Left ventricle myocardium superior (tissue), 1 donor: ENCODE measurements around the gene REXO1. TPM values are rescaled to one million over a fixed set of nuclear protein-coding genes. Genes with fewer than 3 reads are reported as not detected.
"Not testable (repeated sequence)": the region's sequence is repeated elsewhere in the genome, so short reads cannot be mapped to it uniquely, and the experiment has no call there.

Experiments
- ATAC-seq: fragments of 200-7000 bp; cut with Tn5 transposase; one replicate; pipeline ENCODE4 v1.9.1; 2020; ENCODE audit warnings: mild to moderate bottlenecking, moderate library complexity
- DNase-seq: peaks from one replicate; pipeline ENCODE4 v3.0.0-alpha.2; 2020
- intact Hi-C: fragments of 100-400 bp; cut with micrococcal nuclease; formaldehyde crosslinking; loops from one replicate; pipeline ENCODE4 v1.11.0; 2022
- total RNA-seq: library from RNA; stranded (reverse); fragmentation: NEBNext Ultra II Directional; extraction: Animal tissue kit (Norgen Biotek cat#: 25700); gene quantifications from one replicate; pipeline ENCODE4 v1.2.1, GENCODE V29; 2021
- donor health status: DM: no; HTN: yes; CAD: no; lungs with severe emphysema.

REXO1 gene
- total RNA-seq, 1 donor from 2014 or later, result 16.0 TPM

DNA sequence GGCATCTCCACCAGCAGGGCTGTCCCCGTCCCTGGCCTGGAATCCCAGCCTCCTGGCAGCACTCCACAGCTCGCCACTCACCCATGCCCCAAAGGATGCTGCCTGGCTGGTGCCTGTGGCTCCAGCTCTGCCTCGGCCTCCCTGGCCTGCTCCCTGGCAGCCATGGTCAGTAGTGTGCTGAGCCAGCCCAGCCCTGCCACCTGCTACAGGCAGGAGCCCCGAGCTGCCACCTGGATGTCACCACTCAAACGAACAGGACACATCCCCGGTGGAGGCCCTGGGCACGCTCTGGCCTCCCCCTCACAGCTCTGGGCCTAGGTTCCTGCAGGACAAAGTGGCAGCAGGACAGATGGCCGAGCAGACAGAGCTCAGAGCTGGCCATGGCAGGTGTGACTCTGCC lies 30.3 kb upstream of the REXO1 start:
- ATAC-seq, intact Hi-C loops, DNase-seq: not testable (repeated sequence)

DNA sequence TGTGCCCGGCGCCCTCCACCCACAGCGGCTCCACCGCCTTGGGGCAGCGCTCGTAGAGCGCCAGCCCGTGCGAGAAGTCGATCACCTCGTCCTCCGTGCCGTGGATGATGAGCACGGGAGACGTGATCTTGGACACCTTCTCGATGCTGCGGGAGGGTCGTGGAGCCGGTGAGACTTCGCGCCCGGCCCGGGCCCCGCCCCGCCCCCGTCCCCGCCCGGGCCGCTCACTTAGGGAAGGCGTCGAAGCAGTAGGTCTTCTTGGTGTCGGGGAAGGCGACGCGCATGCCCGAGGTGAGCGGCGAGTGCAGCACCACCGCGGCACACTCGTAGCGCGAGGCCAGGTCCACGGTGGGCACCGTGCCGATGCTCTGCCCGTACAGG lies 29.0 kb upstream of the REXO1 start:
- ATAC-seq, DNase-seq, intact Hi-C loops: not testable (repeated sequence)

DNA sequence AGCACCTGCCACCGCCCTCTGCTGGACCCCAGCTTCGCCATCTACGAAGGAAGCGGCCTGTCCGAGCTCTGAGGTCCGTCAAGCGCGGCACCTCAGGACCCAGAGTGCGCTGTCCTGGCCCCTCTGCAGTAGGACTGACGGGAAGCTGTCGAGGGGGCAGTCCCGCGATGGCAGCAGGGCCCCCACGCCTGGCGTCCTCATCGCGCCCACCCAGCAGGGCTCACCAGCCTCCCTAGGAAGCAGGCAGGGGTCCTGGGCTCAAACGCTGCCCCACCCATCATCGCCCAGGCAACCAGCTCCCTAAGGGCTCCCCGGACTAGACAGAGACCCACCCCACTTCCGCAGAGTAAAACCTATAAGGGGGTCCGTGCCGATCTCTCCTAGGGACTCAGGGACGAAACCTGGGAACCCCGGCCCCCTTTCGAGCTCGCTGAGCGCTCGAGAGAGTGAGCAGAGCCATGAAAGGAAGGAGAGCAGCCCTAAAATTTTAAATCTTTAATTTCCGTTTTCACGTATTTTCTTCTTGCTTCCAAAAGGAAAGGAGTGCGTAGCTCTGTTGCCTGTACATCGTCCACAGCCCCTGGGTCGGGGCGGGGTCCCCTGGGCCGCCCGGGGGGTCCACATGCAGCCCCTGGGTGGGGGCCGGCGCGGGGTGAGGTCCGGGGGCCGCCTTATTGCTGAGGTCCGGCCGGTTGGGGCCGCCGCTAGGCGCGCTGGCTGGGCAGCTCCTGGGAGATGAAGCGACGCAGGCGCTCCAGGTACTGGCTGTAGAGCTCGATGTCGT lies 28.4 kb upstream of the REXO1 start:
- ATAC-seq (peak; percentile 9), DNase-seq (peak; percentile 41)
- intact Hi-C loops, result not testable (repeated sequence)

DNA sequence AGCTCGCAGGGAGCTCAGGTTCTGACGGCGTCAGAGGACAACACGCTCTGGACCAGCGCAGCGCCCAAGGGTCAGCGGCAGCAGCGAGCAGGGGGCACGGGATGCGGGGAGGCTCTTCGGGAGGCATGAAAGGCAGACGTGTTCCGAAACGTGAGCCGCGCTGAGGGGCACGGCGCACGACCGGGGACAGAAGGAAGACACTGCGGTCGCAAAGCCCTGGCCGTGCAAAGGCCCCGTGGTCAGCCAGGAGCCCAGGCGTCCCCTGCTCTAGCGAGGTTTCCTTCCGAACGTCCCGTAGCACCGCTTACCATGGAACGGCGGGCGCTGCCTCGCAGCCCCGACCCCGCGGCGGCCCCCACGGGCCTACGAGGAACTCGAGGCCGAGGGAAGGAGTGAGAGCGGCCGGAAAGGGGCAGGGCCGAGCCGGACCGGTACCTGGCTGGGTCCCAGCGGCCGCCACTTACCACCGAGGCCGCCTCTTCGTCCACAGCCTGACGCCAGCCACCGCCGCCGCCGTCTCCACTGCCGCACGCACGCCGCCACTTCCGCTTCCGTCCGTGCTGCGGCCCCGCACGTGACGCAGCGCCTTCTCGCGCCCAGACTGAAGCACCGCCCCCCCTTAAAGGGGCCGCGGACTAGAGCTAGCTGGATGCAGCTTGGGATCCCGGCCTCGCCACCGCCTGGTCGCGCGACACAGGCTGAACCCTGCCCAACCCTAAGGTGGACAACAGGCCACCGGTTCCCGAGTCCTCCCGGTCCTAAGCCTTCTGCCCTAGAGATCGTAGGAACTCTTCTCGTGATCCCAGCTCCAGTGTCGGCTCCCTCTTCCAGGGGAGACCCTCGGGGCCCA lies 27.6 kb upstream of the REXO1 start:
- ATAC-seq (peak; percentile 94), DNase-seq (peak; percentile 96)
- intact Hi-C loops, result no loop called here

DNA sequence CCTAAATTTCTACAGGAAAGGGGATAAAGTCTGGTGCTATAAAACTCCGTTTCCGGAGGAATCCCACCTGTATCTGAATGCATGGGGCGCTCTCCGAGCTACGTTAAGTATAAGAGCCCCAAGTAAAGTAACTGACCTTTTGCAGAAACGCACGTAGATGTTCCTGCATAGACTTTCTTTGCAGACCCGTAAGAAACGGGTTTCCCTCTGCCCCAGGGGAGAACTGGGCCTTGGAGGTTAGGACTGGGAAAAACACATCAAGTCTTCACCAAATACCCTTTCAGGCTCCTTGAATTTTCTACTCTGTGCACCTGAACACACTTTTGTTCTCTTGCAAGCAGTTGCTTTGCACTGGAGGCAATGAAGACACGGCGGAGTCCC lies 27.0 kb upstream of the REXO1 start:
- intact Hi-C loops, ATAC-seq, DNase-seq: not testable (repeated sequence)

GRCh38 chr19:1874554-1875185 lies 26.4 kb upstream of the REXO1 start:
- ATAC-seq (no peak), DNase-seq (peak; percentile 19)
- intact Hi-C loops, result no loop called here

- ATAC-seq (peak; percentile 45), DNase-seq (peak; percentile 77)
- intact Hi-C loops, result no loop called here
These were observed 25.5 kb upstream of the REXO1 start for GRCh38 chr19:1873524-1874473.

DNA sequence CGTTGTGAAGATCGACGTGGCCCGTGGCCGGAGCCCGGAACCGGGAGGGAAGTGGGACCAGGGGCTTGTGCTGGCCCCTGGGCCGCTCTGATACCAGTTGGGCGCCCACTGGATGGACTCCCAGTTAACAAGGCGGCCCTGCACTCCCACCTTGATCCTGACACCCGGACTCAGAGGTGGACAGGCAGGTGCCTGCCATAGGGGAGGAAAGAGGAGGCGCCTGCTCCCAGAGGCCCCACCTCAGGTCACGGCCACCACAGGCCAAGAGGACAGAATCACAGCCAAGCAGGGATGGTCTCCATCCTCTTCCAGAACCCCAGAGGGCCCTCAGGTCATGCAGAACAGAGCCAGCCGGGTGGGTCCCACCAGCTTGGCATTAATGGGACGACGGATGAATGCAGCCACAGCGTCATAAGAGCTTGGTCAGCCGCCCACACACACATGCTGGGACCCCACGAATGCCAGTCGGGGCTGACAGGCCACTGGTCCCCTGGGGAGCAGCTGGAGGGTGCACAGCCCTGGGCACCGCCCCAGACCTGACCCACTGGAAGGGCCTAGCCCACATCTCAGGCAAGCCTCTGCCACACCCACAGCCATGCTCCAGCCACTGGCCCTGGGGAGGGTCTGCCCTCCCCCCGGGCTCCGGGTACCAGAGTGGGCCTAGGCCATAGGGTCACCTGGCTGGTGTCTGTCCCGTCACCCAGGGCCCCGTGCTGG lies 24.7 kb upstream of the REXO1 start:
- DNase-seq, result no peak
- intact Hi-C loops, result no loop called here
- no peak for ATAC-seq

DNA sequence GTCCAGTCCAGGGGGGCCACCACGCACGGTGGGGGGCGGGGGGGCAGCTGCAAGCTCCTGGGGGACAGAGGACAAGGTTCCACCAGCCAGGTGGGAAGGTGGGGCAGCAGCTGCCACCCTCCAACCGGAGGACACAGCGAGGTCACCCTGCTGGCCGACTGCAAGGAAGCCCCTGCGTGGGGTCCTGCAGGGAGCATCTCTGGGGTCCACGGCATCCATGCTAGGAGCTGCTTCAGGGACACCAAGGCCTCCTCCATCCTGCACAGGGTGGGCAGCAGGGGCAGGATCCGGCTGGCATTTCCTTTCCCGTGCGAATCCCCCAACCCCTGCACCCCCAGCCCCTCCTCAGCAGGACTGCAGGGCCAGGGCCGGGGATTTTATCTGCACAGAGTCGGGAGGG lies 23.3 kb upstream of the REXO1 start:
- intact Hi-C loops, result no loop called here
- ATAC-seq, result no peak

GRCh38 chr19:1871140-1871597 lies 22.9 kb upstream of the REXO1 start:
- no peak for ATAC-seq
- no peak for DNase-seq
- intact Hi-C loops, result no loop called here

More for the DNA sequence above, 23.3 kb upstream of the REXO1 start:
- no peak for DNase-seq

- intact Hi-C loops, result no loop called here
- DNase-seq (no peak), ATAC-seq (no peak)
These were observed 20.7 kb upstream of the REXO1 start for GRCh38 chr19:1868971-1869370.

GRCh38 chr19:1867349-1867724 lies 19.1 kb upstream of the REXO1 start:
- ATAC-seq, result no peak
- DNase-seq, result no peak
- intact Hi-C loops, result no loop called here

- ATAC-seq (no peak), DNase-seq (no peak)
- intact Hi-C loops, result no loop called here
These were observed 18.5 kb upstream of the REXO1 start for GRCh38 chr19:1866693-1867348.

DNA sequence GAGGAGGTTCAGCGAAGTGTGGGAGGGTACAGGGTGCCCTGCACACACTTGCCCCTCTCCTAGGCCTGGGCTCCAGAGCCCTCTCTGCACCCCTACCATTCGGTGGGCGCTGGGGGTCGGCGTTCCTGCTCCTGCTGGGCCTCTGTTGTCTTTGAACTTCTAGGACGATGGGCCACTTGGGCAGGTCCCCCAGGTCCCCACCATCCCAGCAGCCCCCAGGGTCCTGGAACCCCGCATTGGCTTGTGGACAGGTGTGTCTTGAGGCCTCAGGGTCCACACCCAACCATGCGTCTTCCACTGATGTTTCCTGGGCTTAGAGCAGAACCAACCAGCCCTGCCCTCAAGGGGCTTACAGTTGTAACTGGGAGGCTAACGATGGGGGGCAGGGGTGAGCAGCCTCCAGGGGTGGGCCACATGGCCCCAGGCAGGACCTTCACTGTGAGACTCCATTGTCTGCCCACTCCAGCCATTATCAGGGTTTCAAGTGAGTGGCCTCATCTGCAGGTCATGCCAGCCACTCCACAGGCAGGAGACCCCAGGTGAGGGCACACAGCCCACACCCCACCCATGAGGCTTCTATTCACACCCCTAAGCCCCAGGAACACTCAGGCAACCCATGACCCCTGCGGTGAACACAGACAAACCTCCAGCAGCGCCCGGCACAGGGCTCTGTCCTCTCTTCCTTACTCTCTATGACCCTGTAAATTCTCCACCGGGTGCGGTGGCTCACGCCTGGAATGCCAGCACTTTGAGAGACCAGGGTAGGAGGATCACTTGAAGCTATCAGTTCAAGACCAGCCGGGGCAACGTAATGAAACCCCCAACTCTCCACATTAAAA lies 17.1 kb upstream of the REXO1 start:
- DNase-seq (no peak), ATAC-seq (no peak)
- intact Hi-C loops, result no loop called here

DNA sequence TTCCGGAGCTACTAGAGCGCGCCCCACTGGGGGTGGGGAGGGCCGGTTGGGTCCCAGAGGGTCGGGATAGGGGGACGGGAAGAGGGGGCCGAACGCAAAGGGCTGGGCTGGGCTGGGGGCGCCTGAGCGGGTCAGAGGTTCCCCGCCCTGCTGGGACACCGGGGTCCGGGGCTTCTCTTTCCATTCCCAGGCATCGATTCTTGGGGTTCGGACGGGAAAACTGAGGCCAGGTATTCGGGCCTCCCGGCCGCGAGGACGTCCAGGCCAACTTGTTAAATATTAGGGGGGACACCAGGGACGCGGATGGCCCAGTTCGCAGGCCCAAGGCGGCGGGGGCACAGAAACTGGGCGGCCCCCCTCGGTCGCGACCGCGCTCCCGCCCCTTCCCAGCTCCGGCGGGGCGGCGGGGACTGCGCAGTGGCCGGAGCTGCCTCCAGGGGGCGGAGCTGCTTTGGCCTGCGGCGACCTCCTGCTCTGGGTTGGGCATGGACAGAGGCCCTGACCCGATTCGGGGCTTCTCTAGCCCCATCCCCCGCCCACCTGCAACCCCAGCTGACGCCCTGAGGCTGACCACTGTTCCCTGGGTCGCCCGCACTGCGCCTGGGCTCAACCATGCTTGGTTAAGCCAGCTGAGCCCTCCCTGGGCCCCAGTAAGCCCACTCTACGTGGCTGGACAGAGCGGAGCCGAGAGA lies 16.3 kb upstream of the REXO1 start:
- intact Hi-C loops, result no loop called here

More for the DNA sequence above, 16.3 kb upstream of the REXO1 start:
- DNase-seq (peak; percentile 87), ATAC-seq (peak; percentile 73)
